ENCODE measurements around the gene CERS6.

- no peak for TF ChIP-seq CTCF (IDR thresholded peaks at IDR 0.05)
- TF ChIP-seq POLR2A (IDR thresholded peaks at IDR 0.05) = no peak
Measured at GRCh38 chr2:168431301-168432024, 24.6 kb upstream of the CERS6 start.

Measured in esophagus squamous epithelium (tissue), 4 donors.